T-helper 1 cell treated with Interleukin-12 subunit alpha and Interleukin-12 subunit beta and Interleukin-4 antibody, amounts not matched to agents 30 ng/mL and 1 ng/mL, for 36 hours (primary cell): ENCODE data around the gene METAP1D. TPM values are rescaled to one million over a fixed set of nuclear protein-coding genes. Genes with fewer than 3 reads are reported as not detected.
"Not testable (repeated sequence)": the region's sequence is repeated elsewhere in the genome, so short reads cannot be mapped to it uniquely, and the experiment has no call there.

Experiments used
- intact Hi-C: fragments of 100-400 bp; cut with micrococcal nuclease; formaldehyde crosslinking; loops from one replicate; pipeline ENCODE4 v1.15.1; 2024
- total RNA-seq: library from RNA; stranded (reverse); gene quantifications from 2 replicates; pipeline ENCODE4 v1.2.3, GENCODE V29; 2022

Gene METAP1D
- total RNA-seq, 1 donor from 2014 or later, result 5.0 TPM

- intact Hi-C loops, result no loop called here
These were observed 48.1 kb downstream of the METAP1D start for GRCh38 chr2:172047566-172048507.

- intact Hi-C loops, result no loop called here
These were observed 49.1 kb downstream of the METAP1D start for GRCh38 chr2:172048508-172049503.

GRCh38 chr2:172049567-172050120, 49.9 kb downstream of the METAP1D start:
- intact Hi-C loops, result no loop called here

GRCh38 chr2:172050479-172051125, 50.8 kb downstream of the METAP1D start:
- intact Hi-C loops, result no loop called here

- intact Hi-C loops, result no loop called here
These were observed 52.5 kb downstream of the METAP1D start for GRCh38 chr2:172052000-172052983.

- intact Hi-C loops, result no loop called here
These were observed 53.7 kb downstream of the METAP1D start for GRCh38 chr2:172053486-172053885.

GRCh38 chr2:172056293-172056692, 56.5 kb downstream of the METAP1D start:
- intact Hi-C loops, result no loop called here

GRCh38 chr2:172058660-172059059, 58.9 kb downstream of the METAP1D start:
- intact Hi-C loops, result no loop called here

GRCh38 chr2:172060118-172060517, 60.4 kb downstream of the METAP1D start:
- intact Hi-C loops, result not testable (repeated sequence)

- intact Hi-C loops, result no loop called here
These were observed 62.8 kb downstream of the METAP1D start for GRCh38 chr2:172062402-172063004.

GRCh38 chr2:172063446-172063845, 63.7 kb downstream of the METAP1D start:
- intact Hi-C loops, result no loop called here

- intact Hi-C loops, result no loop called here
These were observed 65.4 kb downstream of the METAP1D start for GRCh38 chr2:172065111-172065510.

- intact Hi-C loops, result no loop called here
These were observed 66.7 kb downstream of the METAP1D start for GRCh38 chr2:172066394-172066886.

GRCh38 chr2:172067905-172068304, 68.2 kb downstream of the METAP1D start:
- intact Hi-C loops, result not testable (repeated sequence)

- intact Hi-C loops, result loop anchor here (5.0 kb wide), 1 partner anchor 41 kb away; no protein-coding TSS in a partner anchor
These were observed 71.2 kb downstream of the METAP1D start for GRCh38 chr2:172070936-172071335.

GRCh38 chr2:172072303-172072702, 72.5 kb downstream of the METAP1D start:
- intact Hi-C loops, result loop anchor here (5.0 kb wide), 1 partner anchor 40 kb away; no protein-coding TSS in a partner anchor

- intact Hi-C loops, result loop anchor here (5.0 kb wide), 1 partner anchor 40 kb away; no protein-coding TSS in a partner anchor
These were observed 73.0 kb downstream of the METAP1D start for GRCh38 chr2:172072706-172073105.

- intact Hi-C loops, result loop anchor here (5.0 kb wide), 1 partner anchor 39 kb away; no protein-coding TSS in a partner anchor
These were observed 73.8 kb downstream of the METAP1D start for GRCh38 chr2:172073518-172073917.

GRCh38 chr2:172074254-172074653, 74.5 kb downstream of the METAP1D start:
- intact Hi-C loops, result loop anchor here (5.0 kb wide), 1 partner anchor 38 kb away; no protein-coding TSS in a partner anchor
